Retinal pigment epithelial cell (primary cell): ENCODE results near the gene THRB.
"Not testable (repeated sequence)": the region's sequence is repeated elsewhere in the genome, so short reads cannot be mapped to it uniquely, and the experiment has no call there.

ENCODE experiments used
- DNase-seq: peaks from one replicate; pipeline ENCODE4 v3.0.0-alpha.2; 2010; ENCODE audit warnings: low read depth
- H3K4me3 ChIP-seq: 2 replicates; pipeline ENCODE4 v1.5.1; 2011; ENCODE audit warnings: mild to moderate bottlenecking, low read length, control low read depth, moderate library complexity
- CTCF ChIP-seq: conservative IDR thresholded peaks from 2 replicates; pipeline ENCODE4 v1.5.1; 2011; ENCODE audit warnings: low read depth, low read length, control low read depth, inconsistent platforms

The THRB gene

GRCh38 chr3:24435584-24435983 is 59.1 kb downstream of the THRB start:
- H3K4me3 ChIP-seq: no peak overlapping the region
- DNase-seq: no peak
- no peak for TF ChIP-seq CTCF

GRCh38 chr3:24434651-24435050 is 60.0 kb downstream of the THRB start:
- no peak for TF ChIP-seq CTCF
- H3K4me3 ChIP-seq: no peak overlapping the region
- no peak for DNase-seq

- TF ChIP-seq CTCF: no peak
- no peak for DNase-seq
- H3K4me3 ChIP-seq: no peak overlapping the region
Measured at GRCh38 chr3:24433838-24434591, 60.6 kb downstream of the THRB start.

GRCh38 chr3:24432989-24433388 is 61.7 kb downstream of the THRB start:
- no peak for DNase-seq
- TF ChIP-seq CTCF: no peak

GRCh38 chr3:24428481-24428880 is 66.2 kb downstream of the THRB start:
- H3K4me3 ChIP-seq: no peak overlapping the region
- DNase-seq: no peak
- no peak for TF ChIP-seq CTCF

More at GRCh38 chr3:24432989-24433388, 61.7 kb downstream of the THRB start:
- H3K4me3 ChIP-seq: no peak overlapping the region

GRCh38 chr3:24426896-24427295 is 67.8 kb downstream of the THRB start:
- H3K4me3 ChIP-seq: no peak overlapping the region
- DNase-seq: no peak
- TF ChIP-seq CTCF: no peak

GRCh38 chr3:24420829-24421228 is 73.8 kb downstream of the THRB start:
- not testable (repeated sequence) for H3K4me3 ChIP-seq, DNase-seq
